DOHH2 (cell line): ENCODE measurements around the gene ADGRG1.

Experiments used
- H3F3A ChIP-seq: fragments of 200-600 bp; sonication (generic), shearing (Covaris generic); 2 replicates; pipeline ENCODE4 v1.6.0; 2016; ENCODE audit warnings: antibody characterized with exemption, mild to moderate bottlenecking; ENCODE audit not compliant: control insufficient read depth, insufficient read depth
- H3K27ac ChIP-seq: fragments of 200-600 bp; sonication (generic); 2 replicates; pipeline ENCODE4 v1.5.1; 2014; ENCODE audit warnings: low read depth, mild to moderate bottlenecking, low read length, moderate library complexity
- H3K27me3 ChIP-seq: fragments of 200-600 bp; sonication (generic); 2 replicates; pipeline ENCODE4 v1.6.1; 2014; ENCODE audit warnings: mild to moderate bottlenecking, low read length, mixed read lengths; ENCODE audit not compliant: control insufficient read depth
- H3K36me3 ChIP-seq: fragments of 200-600 bp; sonication (generic); 2 replicates; pipeline ENCODE4 v1.6.1; 2014; ENCODE audit warnings: mild to moderate bottlenecking, low read length, moderate library complexity, mixed read lengths; ENCODE audit not compliant: control insufficient read depth
- H3K4me1 ChIP-seq: fragments of 200-600 bp; sonication (generic); 2 replicates; pipeline ENCODE4 v1.6.1; 2014; ENCODE audit warnings: mild to moderate bottlenecking, low read length, mixed read lengths; ENCODE audit not compliant: control insufficient read depth
- H3K4me2 ChIP-seq: fragments of 200-600 bp; sonication (generic); 2 replicates; pipeline ENCODE4 v1.6.0; 2014; ENCODE audit warnings: mild to moderate bottlenecking, low read length, moderate library complexity
- H3K4me3 ChIP-seq: fragments of 200-600 bp; sonication (generic); 2 replicates; pipeline ENCODE4 v1.5.1; 2014; ENCODE audit warnings: mild to moderate bottlenecking, low read length, mixed read lengths
- H3K79me2 ChIP-seq: fragments of 200-600 bp; sonication (generic); 2 replicates; pipeline ENCODE4 v1.6.1; 2014; ENCODE audit warnings: mild to moderate bottlenecking, low read length, mixed read lengths; ENCODE audit not compliant: control insufficient read depth
- H3K9me2 ChIP-seq: fragments of 200-600 bp; sonication (generic); replicated peaks from 2 replicates; pipeline ENCODE4 v1.6.1; 2014; ENCODE audit warnings: mild to moderate bottlenecking, low read length, mixed read lengths; ENCODE audit not compliant: control insufficient read depth
- H3K9me3 ChIP-seq: fragments of 200-600 bp; sonication (generic); 2 replicates; pipeline ENCODE4 v1.6.1; 2014; ENCODE audit warnings: antibody characterized with exemption, low read length, mixed read lengths; ENCODE audit not compliant: control insufficient read depth, insufficient read depth
- H4K20me1 ChIP-seq: fragments of 200-600 bp; sonication (generic); 2 replicates; pipeline ENCODE4 v1.6.0; 2014; ENCODE audit warnings: low read depth, mild to moderate bottlenecking, antibody characterized with exemption, low read length, moderate library complexity; ENCODE audit not compliant: control insufficient read depth, insufficient read depth
- CTCF ChIP-seq: fragments of 200-600 bp; sonication (generic); IDR thresholded peaks from one replicate; pipeline ENCODE4 v1.5.1; 2014; ENCODE audit warnings: antibody characterized with exemption, mild to moderate bottlenecking, low read depth, low read length; ENCODE audit not compliant: poor library complexity, severe bottlenecking
- EZH2phosphoT487 ChIP-seq: fragments of 200-600 bp; sonication (generic); IDR thresholded peaks from 2 replicates; pipeline ENCODE4 v1.6.1; 2017; ENCODE audit warnings: borderline replicate concordance, mild to moderate bottlenecking, antibody characterized with exemption, low read length, moderate library complexity, mixed read lengths

The ADGRG1 gene

GRCh38 chr16:57695680-57696069 is 67.2 kb downstream of the ADGRG1 start:
- TF ChIP-seq EZH2phosphoT487, result no peak
- no peak for TF ChIP-seq CTCF
- Histone ChIP-seq H3K4me2 (no peak overlapping the region), H3K27me3 (no peaks in the 10 kb centered on the region), H3K4me1 (peaks cover 16% of the 10 kb centered on the region), H3K9me3 (no peaks in the 10 kb centered on the region), H3K36me3 (no peaks in the 10 kb centered on the region), H4K20me1 (no peaks in the 10 kb centered on the region), H3K79me2 (no peaks in the 10 kb centered on the region), H3F3A (no peaks in the 10 kb centered on the region), H3K9me2 (no peaks in the 10 kb centered on the region), H3K4me3 (no peak overlapping the region), H3K27ac (no peak overlapping the region)

- no peaks in the 10 kb centered on the region for H3F3A ChIP-seq
- H3K27me3 ChIP-seq, result no peaks in the 10 kb centered on the region
- no peak overlapping the region for H3K4me2 ChIP-seq
- H3K4me3 ChIP-seq, result no peak overlapping the region
- H3K79me2 ChIP-seq, result no peaks in the 10 kb centered on the region
- H3K9me2 ChIP-seq, result no peaks in the 10 kb centered on the region
- no peaks in the 10 kb centered on the region for H3K9me3 ChIP-seq
- H4K20me1 ChIP-seq, result no peaks in the 10 kb centered on the region
- TF ChIP-seq CTCF (no peak), EZH2phosphoT487 (no peak)
- H3K36me3 ChIP-seq, result no peaks in the 10 kb centered on the region
- H3K4me1 ChIP-seq, result peaks cover 10% of the 10 kb centered on the region
- H3K27ac ChIP-seq, result no peak overlapping the region
These were observed 67.8 kb downstream of the ADGRG1 start for GRCh38 chr16:57696240-57696639.

GRCh38 chr16:57697896-57698537 is 69.6 kb downstream of the ADGRG1 start:
- H3K4me3 ChIP-seq, result no peak overlapping the region

More at GRCh38 chr16:57697896-57698537, 69.6 kb downstream of the ADGRG1 start:
- no peaks in the 10 kb centered on the region for H4K20me1 ChIP-seq
- no peaks in the 10 kb centered on the region for H3K36me3 ChIP-seq
- no peak overlapping the region for H3K4me2 ChIP-seq
- peaks cover 9% of the 10 kb centered on the region for H3K4me1 ChIP-seq
- TF ChIP-seq EZH2phosphoT487 (no peak), CTCF (no peak)
- H3K27ac ChIP-seq, result no peak overlapping the region
- H3K27me3 ChIP-seq, result no peaks in the 10 kb centered on the region
- no peaks in the 10 kb centered on the region for H3K9me2 ChIP-seq
- H3K9me3 ChIP-seq, result no peaks in the 10 kb centered on the region
- no peaks in the 10 kb centered on the region for H3F3A ChIP-seq
- no peaks in the 10 kb centered on the region for H3K79me2 ChIP-seq
